Stimulated activated CD4-positive, alpha-beta T cell treated with anti-CD3 and anti-CD28 coated beads, Interleukin-1b, Interleukin-23, amount 100 ng/mL, for 24 hours (primary cell): ENCODE results near the gene ZFPL1.

Experiments
- DNase-seq, 4 experiments: peaks; one replicate each; pipeline ENCODE4 v3.0.0-alpha.2; 2020; ENCODE audit warnings: low read depth in 4 of 4, low spot score in 1 of 4

The ZFPL1 gene

GRCh38 chr11:65090628-65091027 lies 6.6 kb downstream of the ZFPL1 start:
- DNase-seq = no peak

GRCh38 chr11:65095427-65095826 lies 11.4 kb downstream of the ZFPL1 start:
- no peak for DNase-seq

- peak; percentile 61 to 77 (median 74) for DNase-seq
Observed at GRCh38 chr11:65095974-65096806, 12.2 kb downstream of the ZFPL1 start, which contains the start of gene VPS51. Gene VPS51, plus strand, starts transcription at chr11:65096214. Its CDS starts 37 bp downstream, at chr11:65096251.

GRCh38 chr11:65096926-65097325 lies 12.9 kb downstream of the ZFPL1 start:
- DNase-seq = no peak

- no peak for DNase-seq
Observed at GRCh38 chr11:65100674-65101350, 16.8 kb downstream of the ZFPL1 start.

- no peak for DNase-seq
Observed at GRCh38 chr11:65102142-65103095, 18.4 kb downstream of the ZFPL1 start.

GRCh38 chr11:65103476-65103875 lies 19.5 kb downstream of the ZFPL1 start:
- DNase-seq = no peak

GRCh38 chr11:65104628-65105027 lies 20.6 kb downstream of the ZFPL1 start:
- DNase-seq = no peak

GRCh38 chr11:65107078-65107477 lies 23.1 kb downstream of the ZFPL1 start:
- no peak for DNase-seq

GRCh38 chr11:65107751-65108468 lies 23.9 kb downstream of the ZFPL1 start:
- DNase-seq = no peak

GRCh38 chr11:65108469-65109123 lies 24.6 kb downstream of the ZFPL1 start:
- no peak for DNase-seq

GRCh38 chr11:65109231-65110198 lies 25.5 kb downstream of the ZFPL1 start:
- DNase-seq = no peak

GRCh38 chr11:65110354-65110861 lies 26.4 kb downstream of the ZFPL1 start:
- DNase-seq = peak; percentile 90 to 99 (median 96)

- DNase-seq = no peak
Observed at GRCh38 chr11:65111159-65111743, 27.2 kb downstream of the ZFPL1 start.

GRCh38 chr11:65111744-65112545 lies 27.9 kb downstream of the ZFPL1 start, which contains the start of gene TM7SF2:
Gene TM7SF2, plus strand, starts transcription at chr11:65111872. Its CDS starts 144 bp downstream, at chr11:65112016.
- peak; percentile 84 to 93 (median 88) for DNase-seq

- DNase-seq = peak in 2 of 4 experiments; percentile 54 to 67
Observed at GRCh38 chr11:65112546-65113360, 28.7 kb downstream of the ZFPL1 start.
